Mammary epithelial cell (primary cell): Measurements from ENCODE around the gene SHROOM2.

ENCODE experiments used
- EZH2 ChIP-seq: IDR thresholded peaks from 2 replicates; pipeline ENCODE4 v1.6.1; 2012; ENCODE audit warnings: low read length, inconsistent platforms, borderline replicate concordance
- TF ChIP-seq, protein P1 (sequence below), 2 donors: IDR thresholded peaks in 1 of 2; conservative IDR thresholded peaks in 1 of 2; 2 replicates each; pipeline ENCODE4 v1.5.1; 2011 to 2012; ENCODE audit warnings: inconsistent platforms in 2 of 2, low read length in 2 of 2, mild to moderate bottlenecking in 2 of 2, control low read depth in 1 of 2, low read depth in 1 of 2; ENCODE audit not compliant: insufficient read depth in 1 of 2; ENCODE audit errors: extremely low read depth in 1 of 2

DNA sequence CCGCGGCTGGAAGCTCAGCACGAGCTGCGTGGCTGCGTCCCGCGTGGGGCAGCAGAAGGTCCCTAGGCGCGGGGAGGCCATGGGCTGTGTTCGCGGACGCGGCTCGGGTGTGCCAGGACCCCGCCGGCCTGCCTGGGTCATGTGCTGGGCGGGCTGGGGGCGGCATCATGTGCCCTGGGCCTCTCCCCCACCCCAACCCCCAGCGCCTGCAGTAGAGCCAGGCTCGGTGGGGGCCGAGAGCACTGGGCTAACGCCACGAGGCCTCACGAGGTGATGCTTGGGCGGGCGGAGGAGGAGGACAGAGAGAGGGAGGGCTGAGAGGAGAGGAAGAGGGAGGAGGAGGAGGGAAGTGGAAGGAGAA is 20.5 kb upstream of the SHROOM2 start, which contains the start of gene GPR143:
- no peak for TF ChIP-seq EZH2
- TF ChIP-seq, protein P1, sequence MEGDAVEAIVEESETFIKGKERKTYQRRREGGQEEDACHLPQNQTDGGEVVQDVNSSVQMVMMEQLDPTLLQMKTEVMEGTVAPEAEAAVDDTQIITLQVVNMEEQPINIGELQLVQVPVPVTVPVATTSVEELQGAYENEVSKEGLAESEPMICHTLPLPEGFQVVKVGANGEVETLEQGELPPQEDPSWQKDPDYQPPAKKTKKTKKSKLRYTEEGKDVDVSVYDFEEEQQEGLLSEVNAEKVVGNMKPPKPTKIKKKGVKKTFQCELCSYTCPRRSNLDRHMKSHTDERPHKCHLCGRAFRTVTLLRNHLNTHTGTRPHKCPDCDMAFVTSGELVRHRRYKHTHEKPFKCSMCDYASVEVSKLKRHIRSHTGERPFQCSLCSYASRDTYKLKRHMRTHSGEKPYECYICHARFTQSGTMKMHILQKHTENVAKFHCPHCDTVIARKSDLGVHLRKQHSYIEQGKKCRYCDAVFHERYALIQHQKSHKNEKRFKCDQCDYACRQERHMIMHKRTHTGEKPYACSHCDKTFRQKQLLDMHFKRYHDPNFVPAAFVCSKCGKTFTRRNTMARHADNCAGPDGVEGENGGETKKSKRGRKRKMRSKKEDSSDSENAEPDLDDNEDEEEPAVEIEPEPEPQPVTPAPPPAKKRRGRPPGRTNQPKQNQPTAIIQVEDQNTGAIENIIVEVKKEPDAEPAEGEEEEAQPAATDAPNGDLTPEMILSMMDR (conservative IDR thresholded peaks at IDR 0.05 in 1 of 2, IDR thresholded peaks at IDR 0.05 in 1 of 2; ENCODE audit: extremely low read depth in 1 of 2, insufficient read depth in 1 of 2, low read depth in 1 of 2, low read length in 2 of 2): no peak
